Glomerular endothelial cell (primary cell): ENCODE measurements around the gene BANF2. TPM values are rescaled to one million over a fixed set of nuclear protein-coding genes. Genes with fewer than 3 reads are reported as not detected.

Experiments used
- total RNA-seq: library from RNA; depleted of rRNA; stranded (reverse); fragments of >200 nt; gene quantifications from 2 replicates; pipeline ENCODE4 v1.2.3, GENCODE V29; 2015

BANF2 gene
- total RNA-seq, 1 donor from 2014 or later = not detected

Other genes starting within 250 kb of the BANF2 start
- gene BFSP1, start 168.6 kb upstream of the BANF2 start, total RNA-seq = 5.5 and 6.4 TPM in 2 replicates
- 286 and 331 TPM in 2 replicates for gene DSTN, start 129.9 kb upstream of the BANF2 start, total RNA-seq
- 136 and 254 TPM in 2 replicates for gene RRBP1, start 17.7 kb upstream of the BANF2 start, total RNA-seq